Occipital lobe (tissue), 2 donors: ENCODE measurements around the gene SHROOM3. TPM values are rescaled to one million over a fixed set of nuclear protein-coding genes. Genes with fewer than 3 reads are reported as not detected.

Source experiments
- DNase-seq: peaks from one replicate; lab custom pipeline; 2025; lab: John Stamatoyannopoulos, UW
- total RNA-seq: library from RNA; depleted of rRNA; stranded (reverse); fragments of >200 nt; gene quantifications from one replicate; pipeline ENCODE4 v1.2.3, GENCODE V29; 2014

The SHROOM3 gene
- total RNA-seq, 1 donor from 2014 or later = 17.8 TPM

- DNase-seq = no peak
Observed at GRCh38 chr4:76568262-76568661, 133.2 kb downstream of the SHROOM3 start.

GRCh38 chr4:76569225-76569624, 134.2 kb downstream of the SHROOM3 start:
- no peak for DNase-seq

GRCh38 chr4:76569706-76570105, 134.7 kb downstream of the SHROOM3 start:
- no peak for DNase-seq

GRCh38 chr4:76570141-76570973, 135.3 kb downstream of the SHROOM3 start:
- DNase-seq = no peak

- no peak for DNase-seq
Observed at GRCh38 chr4:76571274-76571673, 136.2 kb downstream of the SHROOM3 start.

GRCh38 chr4:76572224-76572623, 137.2 kb downstream of the SHROOM3 start:
- no peak for DNase-seq

- DNase-seq = no peak
Observed at GRCh38 chr4:76576824-76577223, 141.8 kb downstream of the SHROOM3 start.

- no peak for DNase-seq
Observed at GRCh38 chr4:76578002-76578560, 143.1 kb downstream of the SHROOM3 start.

- no peak for DNase-seq
Observed at GRCh38 chr4:76579596-76580375, 144.8 kb downstream of the SHROOM3 start.

- no peak for DNase-seq
Observed at GRCh38 chr4:76581077-76581962, 146.3 kb downstream of the SHROOM3 start.

GRCh38 chr4:76582074-76582816, 147.2 kb downstream of the SHROOM3 start:
- no peak for DNase-seq

- no peak for DNase-seq
Observed at GRCh38 chr4:76582817-76583087, 147.7 kb downstream of the SHROOM3 start.

GRCh38 chr4:76584241-76585152, 149.5 kb downstream of the SHROOM3 start:
- no peak for DNase-seq

GRCh38 chr4:76585272-76585671, 150.2 kb downstream of the SHROOM3 start:
- DNase-seq = no peak

GRCh38 chr4:76585897-76586360, 150.9 kb downstream of the SHROOM3 start:
- DNase-seq = peak; percentile 65

- no peak for DNase-seq
Observed at GRCh38 chr4:76588274-76588673, 153.2 kb downstream of the SHROOM3 start.

GRCh38 chr4:76589402-76589801, 154.4 kb downstream of the SHROOM3 start:
- no peak for DNase-seq

- peak; percentile 2 for DNase-seq
Observed at GRCh38 chr4:76589872-76590797, 155.1 kb downstream of the SHROOM3 start.
